Mucosa of descending colon (tissue), 3 donors: ENCODE data around the gene CAPRIN1. TPM values are rescaled to one million over a fixed set of nuclear protein-coding genes. Genes with fewer than 3 reads are reported as not detected.
A peak's percentile ranks its signal among the peaks of the same experiment; 100 is the strongest.
"Not testable (repeated sequence)": the region's sequence is repeated elsewhere in the genome, so short reads cannot be mapped to it uniquely, and the experiment has no call there.

ENCODE experiments used
- ATAC-seq: fragments of 200-7000 bp; cut with Tn5 transposase; one replicate; pipeline ENCODE4 v1.9.1; 2020; ENCODE audit warnings: mild to moderate bottlenecking, moderate library complexity
- DNase-seq, 3 donors: peaks; one replicate each; pipeline ENCODE4 v3.0.0-alpha.2; 2020
- H3K36me3 ChIP-seq: fragments of 200-600 bp; one replicate; pipeline ENCODE4 v1.8.0; 2021; ENCODE audit warnings: low read depth, mild to moderate bottlenecking
- H3K4me1 ChIP-seq: fragments of 200-600 bp; one replicate; pipeline ENCODE4 v1.8.0; 2021; ENCODE audit warnings: low read depth, mild to moderate bottlenecking
- H3K4me3 ChIP-seq: fragments of 200-600 bp; one replicate; pipeline ENCODE4 v1.8.0; 2021; ENCODE audit warnings: mild to moderate bottlenecking
- H3K9me3 ChIP-seq: fragments of 200-600 bp; one replicate; pipeline ENCODE4 v1.8.0; 2021; ENCODE audit warnings: mild to moderate bottlenecking
- CTCF ChIP-seq: fragments of 200-600 bp; IDR thresholded peaks from one replicate; pipeline ENCODE4 v1.8.0; 2022; ENCODE audit warnings: antibody characterized with exemption, mild to moderate bottlenecking
- intact Hi-C, 2 donors: fragments of 100-400 bp; cut with DNase I in 1 of 2; cut with micrococcal nuclease in 1 of 2; formaldehyde crosslinking; loops; one replicate each; pipeline versions ENCODE4 v1.11.0 to v1.11.1; 2022; cut with DNase I, micrococcal nuclease
- total RNA-seq, 3 donors: library from RNA; stranded (reverse); fragmentation: NEBNext Ultra II Directional in 2 of 3; extraction: Animal tissue kit (Norgen Biotek cat#: 25700) in 2 of 3; gene quantifications; one replicate each; pipeline versions ENCODE4 v1.2.1 to v1.2.4, GENCODE V29; 2021 to 2023
- donor health status: DM: no; HTN: no; CAD: no; lungs with moderate emphysema.
- donor health status: DM: no; HTN: no; CAD: no.
- donor health status: DM: no; HTN: yes; CAD: no.

Gene CAPRIN1
- total RNA-seq, 3 donors from 2014 or later: 157 to 175 (median 172) TPM

- Histone ChIP-seq H3K9me3 (no peaks in the 10 kb centered on the region), H3K4me3 (peak overlapping the region; percentile 91), H3K4me1 (peaks cover 39% of the 10 kb centered on the region), H3K36me3 (no peaks in the 10 kb centered on the region)
- DNase-seq (peak; percentile 95 to 96 (median 95)), ATAC-seq (peak; percentile 83)
- no peak for TF ChIP-seq CTCF
- intact Hi-C loops: no loop called here
Measured at GRCh38 chr11:34052036-34052607, 591 bp downstream of the CAPRIN1 start.

- H3K4me3 ChIP-seq: peak overlapping the region; percentile 91
- H3K9me3 ChIP-seq: no peaks in the 10 kb centered on the region
- H3K36me3 ChIP-seq: no peaks in the 10 kb centered on the region
- H3K4me1 ChIP-seq: peaks cover 41% of the 10 kb centered on the region
- no peak for TF ChIP-seq CTCF
- intact Hi-C loops: no loop called here
- peak; percentile 5 for ATAC-seq
- peak; percentile 44 to 70 (median 64) for DNase-seq
Measured at GRCh38 chr11:34052608-34053160, 1.2 kb downstream of the CAPRIN1 start.

DNA sequence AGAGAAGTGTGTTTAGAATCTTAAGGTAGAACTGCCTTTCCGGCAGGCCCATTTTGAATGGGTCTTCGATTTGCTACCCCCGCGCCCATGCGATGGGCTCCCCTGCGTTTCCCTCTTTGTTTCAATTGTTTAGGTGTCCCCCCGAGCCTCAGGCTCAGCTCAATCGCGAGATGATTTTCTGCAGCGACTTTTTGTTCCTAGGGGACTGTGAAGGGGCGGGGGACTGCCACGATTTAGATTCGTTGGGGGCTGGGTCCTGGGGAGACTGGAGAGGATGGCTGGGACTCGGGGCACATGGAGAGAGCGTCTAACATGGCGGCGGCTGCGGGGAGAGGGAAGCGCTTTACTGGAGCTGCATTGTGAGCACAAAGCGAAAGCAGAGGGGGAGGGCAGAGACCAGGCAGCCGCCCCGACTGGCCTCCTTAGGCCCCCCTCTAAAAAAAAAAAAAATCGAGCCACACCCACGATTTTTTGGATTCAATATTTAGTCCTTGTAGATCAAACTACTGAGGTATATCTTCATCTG, 1.7 kb downstream of the CAPRIN1 start:
- DNase-seq (peak; percentile 81 to 88 (median 85)), ATAC-seq (peak; percentile 50)
- Histone ChIP-seq H3K9me3 (no peaks in the 10 kb centered on the region), H3K4me3 (peak overlapping the region; percentile 91), H3K4me1 (peaks cover 45% of the 10 kb centered on the region), H3K36me3 (no peaks in the 10 kb centered on the region)
- TF ChIP-seq CTCF: no peak
- intact Hi-C loops: no loop called here

DNA sequence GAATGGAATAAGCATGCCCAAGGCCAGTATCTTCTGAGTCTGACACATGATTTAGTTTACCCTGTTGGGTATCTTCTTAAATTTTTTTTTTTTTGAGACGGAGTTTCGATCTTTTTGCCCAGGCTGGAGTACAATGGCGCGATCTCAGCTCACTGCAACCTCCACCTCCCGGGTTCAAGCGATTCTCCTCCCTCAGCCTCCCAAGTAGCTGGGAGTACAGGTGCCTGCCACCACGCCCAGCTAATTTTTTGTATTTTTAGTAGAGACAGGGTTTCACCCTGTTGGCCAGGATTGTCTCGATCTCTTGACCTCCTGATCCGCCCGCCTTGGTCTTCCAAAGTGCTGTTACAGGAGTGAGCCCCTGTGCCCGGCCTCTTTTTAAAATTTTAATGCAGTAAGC, 2.8 kb downstream of the CAPRIN1 start:
- intact Hi-C loops, H3K4me3 ChIP-seq, DNase-seq, H3K9me3 ChIP-seq, ATAC-seq, H3K36me3 ChIP-seq: not testable (repeated sequence)
- peaks cover 45% of the 10 kb centered on the region for H3K4me1 ChIP-seq

GRCh38 chr11:34055218-34056000, 3.9 kb downstream of the CAPRIN1 start:
- no peak for ATAC-seq
- intact Hi-C loops: no loop called here
- no peak for DNase-seq
- H3K9me3 ChIP-seq: no peaks in the 10 kb centered on the region
- peaks cover 42% of the 10 kb centered on the region for H3K4me1 ChIP-seq
- H3K4me3 ChIP-seq: no peak overlapping the region
- TF ChIP-seq CTCF: no peak
- H3K36me3 ChIP-seq: no peaks in the 10 kb centered on the region

GRCh38 chr11:34056672-34057071, 5.1 kb downstream of the CAPRIN1 start:
- Histone ChIP-seq H3K4me3 (no peak overlapping the region), H3K9me3 (no peaks in the 10 kb centered on the region), H3K4me1 (peaks cover 42% of the 10 kb centered on the region), H3K36me3 (no peaks in the 10 kb centered on the region)
- no peak for ATAC-seq
- no peak for DNase-seq
- no peak for TF ChIP-seq CTCF
- intact Hi-C loops: no loop called here
